Adrenal gland (tissue), 12 donors: ENCODE measurements around the gene OR2C3. TPM values are rescaled to one million over a fixed set of nuclear protein-coding genes. Genes with fewer than 3 reads are reported as not detected.

Source experiments
- DNase-seq, 7 donors: peaks; one replicate each; pipeline ENCODE4 v3.0.0-alpha.2; 2019 to 2020
- H3K27ac ChIP-seq, 5 donors: fragments of 200-600 bp; sonication (generic) in 4 of 5; 1 replicate in 3 of 5; 2 replicates in 2 of 5; pipeline versions ENCODE4 v1.5.1 to v1.8.0; 2016 to 2020; ENCODE audit warnings: mild to moderate bottlenecking in 1 of 5
- H3K27me3 ChIP-seq: fragments of 200-600 bp; 2 replicates; pipeline ENCODE4 v1.8.0; 2021
- H3K36me3 ChIP-seq, 2 donors: fragments of 200-600 bp; replicated peaks in 1 of 2; 1 replicate in 1 of 2; 2 replicates in 1 of 2; pipeline versions ENCODE4 v1.5.1 to v1.8.0; 2018 to 2022
- H3K4me1 ChIP-seq, 2 donors: fragments of 200-600 bp; replicated peaks in 1 of 2; 1 replicate in 1 of 2; 2 replicates in 1 of 2; pipeline versions ENCODE4 v1.5.1 to v1.8.0; 2018 to 2021
- H3K4me3 ChIP-seq, 4 donors: fragments of 200-600 bp; sonication (generic) in 3 of 4; one replicate each; pipeline ENCODE4 v1.5.1; 2016 to 2018
- H3K9me3 ChIP-seq, 3 donors: fragments of 200-600 bp; sonication (generic) in 1 of 3; replicated peaks in 1 of 3; 1 replicate in 2 of 3; 2 replicates in 1 of 3; pipeline versions ENCODE4 v1.5.1 to v1.8.0; 2016 to 2021
- CTCF ChIP-seq, 6 experiments: fragments of 450-650 bp in 4 of 6; fragments of 200-600 bp in 2 of 6; sonication (generic) in 1 of 6; IDR thresholded peaks; 1 replicate in 5 of 6; 2 replicates in 1 of 6; pipeline versions ENCODE4 v1.5.1 to v1.8.0; 2016 to 2021; ENCODE audit warnings: antibody characterized with exemption in 6 of 6, mild to moderate bottlenecking in 2 of 6, moderate library complexity in 1 of 6
- POLR2A ChIP-seq, 2 donors: fragments of 450-650 bp; IDR thresholded peaks; one replicate each; pipeline ENCODE4 v1.6.1; 2017; ENCODE audit warnings: antibody characterized with exemption in 2 of 2, mild to moderate bottlenecking in 2 of 2, moderate library complexity in 1 of 2
- WGBS, 4 donors: extraction: QIAGEN DNeasy Blood & Tissue Kit in 2 of 4; methylation state at CpG; one replicate each; pipeline versions ENCODE4 v1.1.5 to v1.1.7; 2013 to 2017; 5-methylcytosine and 5-hydroxymethylcytosine counted together
- intact Hi-C, 2 donors: fragments of 100-400 bp; cut with DNase I; formaldehyde crosslinking; loops; one replicate each; pipeline versions ENCODE4 v1.14.1 to v1.15.0; 2022 to 2023
- polyA plus RNA-seq, 3 donors: library from polyadenylated mRNA; stranded (reverse); fragments of 200-250 nt in 2 of 3; fragments of 350-450 nt in 1 of 3; fragmentation: Illumina TruSeq in 1 of 3; extraction: RNeasy Lipid Tissue Mini Kit (QIAGEN cat#74804) in 1 of 3; gene quantifications; one replicate each; pipeline ENCODE4 v1.2.3, GENCODE V29; 2013 to 2014
- total RNA-seq, 9 donors: library from RNA; depleted of rRNA in 4 of 9; stranded (reverse); fragments of >200 nt in 4 of 9; fragments of 120-200 nt in 1 of 9; fragmentation: NEBNext Ultra II Directional in 1 of 9; extraction: Animal tissue kit (Norgen Biotek cat#: 25700) in 1 of 9; gene quantifications; one replicate each; pipeline versions ENCODE4 v1.1.0 to v1.2.4, GENCODE V29; 2013 to 2023
- donor health status: healthy with polysubstance abuse.
- donor health status: Bipolar disorder and iron deficiency.
- donor health status: DM: yes; HTN: yes; CAD: no.
- donor health status: DM: no; HTN: no; CAD: no.
- donor health status: DM: no; HTN: no; CAD: no.
- donor health status: DM: yes; HTN: yes; CAD: no.

OR2C3 gene
- total and polyA plus RNA-seq, 12 donors, result 0.02 to 0.11 TPM; not detected in 10

GRCh38 chr1:247562198-247562597 lies 26.0 kb upstream of the OR2C3 start:
- intact Hi-C loops, result no loop called here
- TF ChIP-seq POLR2A (IDR thresholded peaks at IDR 0.05) (no peak), CTCF (IDR thresholded peaks at IDR 0.05) (no peak)
- H3K9me3 ChIP-seq, result no peaks in the 10 kb centered on the region
- 58 to 61% (median 59%) methylated on average over 9 of the region's 9 CpGs for whole genome bisulfite sequencing, 4 donors
- no peaks in the 10 kb centered on the region for H3K4me1 ChIP-seq
- no peak overlapping the region for H3K4me3 ChIP-seq
- no peaks in the 10 kb centered on the region for H3K36me3 ChIP-seq
- no peak overlapping the region for H3K27ac ChIP-seq
- DNase-seq, result no peak
- H3K27me3 ChIP-seq, result no peaks in the 10 kb centered on the region

GRCh38 chr1:247561711-247562110 lies 25.5 kb upstream of the OR2C3 start:
- TF ChIP-seq POLR2A (IDR thresholded peaks at IDR 0.05), result no peak
- no peak for TF ChIP-seq CTCF (IDR thresholded peaks at IDR 0.05)
- H3K9me3 ChIP-seq, result no peaks in the 10 kb centered on the region
- no peak for DNase-seq
- no peaks in the 10 kb centered on the region for H3K4me1 ChIP-seq
- intact Hi-C loops, result no loop called here
- H3K36me3 ChIP-seq, result no peaks in the 10 kb centered on the region
- 68 to 75% (median 72%) methylated on average over 10 of the region's 10 CpGs for WGBS, 4 donors
- no peak overlapping the region for H3K4me3 ChIP-seq
- no peaks in the 10 kb centered on the region for H3K27me3 ChIP-seq
- H3K27ac ChIP-seq, result no peak overlapping the region

- Histone ChIP-seq H3K27me3 (no peaks in the 10 kb centered on the region), H3K27ac (no peak overlapping the region), H3K9me3 (no peaks in the 10 kb centered on the region), H3K4me1 (no peaks in the 10 kb centered on the region), H3K4me3 (no peak overlapping the region), H3K36me3 (no peaks in the 10 kb centered on the region)
- DNase-seq, result no peak
- intact Hi-C loops, result no loop called here
- 65 to 84% (median 77%) methylated on average over 2 of the region's 2 CpGs for WGBS, 4 donors
- no peak for TF ChIP-seq POLR2A (IDR thresholded peaks at IDR 0.05)
- TF ChIP-seq CTCF (IDR thresholded peaks at IDR 0.05), result no peak
Observed at GRCh38 chr1:247557926-247558674, 21.9 kb upstream of the OR2C3 start.

- no peak for DNase-seq
- Histone ChIP-seq H3K36me3 (no peaks in the 10 kb centered on the region), H3K27me3 (no peaks in the 10 kb centered on the region), H3K4me3 (no peak overlapping the region), H3K4me1 (no peaks in the 10 kb centered on the region), H3K9me3 (no peaks in the 10 kb centered on the region), H3K27ac (no peak overlapping the region)
- no peak for TF ChIP-seq CTCF (IDR thresholded peaks at IDR 0.05)
- TF ChIP-seq POLR2A (IDR thresholded peaks at IDR 0.05), result no peak
- intact Hi-C loops, result no loop called here
- 62 to 78% (median 69%) methylated on average over 2 of the region's 2 CpGs for WGBS, 4 donors
Observed at GRCh38 chr1:247552231-247552630, 16.0 kb upstream of the OR2C3 start.
